HepG2 (cell line): ENCODE measurements around the gene SEPHS2. TPM values are rescaled to one million over a fixed set of nuclear protein-coding genes. Genes with fewer than 3 reads are reported as not detected.

Experiments used
- ATAC-seq: fragments of 200-7000 bp; cut with Tn5 transposase; 3 replicates; pipeline ENCODE4 v1.9.1; 2020; ENCODE audit warnings: mild to moderate bottlenecking, moderate library complexity
- BruUV-seq: library from RNA; stranded (reverse); fragments of 400-500 nt; replicated peaks from 2 replicates; lab custom pipeline; 2021; lab: Mats Ljungman, UMichigan
- CTCF ChIA-PET: fragments of 300-600 bp; formaldehyde crosslinking; extraction: SDS; loops from one replicate; lab custom pipeline; 2021; ENCODE audit warnings: low total read pairs, inconsistent platforms, low intra/inter-chr PET ratio; lab: Yijun Ruan, JAX
- POLR2A ChIA-PET: fragments of 350-600 bp; sonication (Branson Sonifier 250); formaldehyde crosslinking; loops from one replicate; lab custom pipeline; 2020; ENCODE audit warnings: antibody characterized with exemption, inconsistent platforms; lab: Yijun Ruan, JAX
- DNase-seq: peaks from one replicate; pipeline ENCODE4 v3.0.0-alpha.2; 2015; ENCODE audit warnings: low spot score
- FAIRE-seq: peaks from 3 replicates; lab custom pipeline; 2011; peaks lifted over from hg19 to GRCh38; lab: Jason Lieb, UNC
- H2AFZ ChIP-seq: one replicate; pipeline ENCODE4 v1.6.1; 2011; ENCODE audit warnings: low read length, inconsistent platforms
- H3K27ac ChIP-seq: fragments of 300-600 bp; 3 replicates; pipeline ENCODE4 v1.8.0; 2011; ENCODE audit warnings: mixed run types, mild to moderate bottlenecking, mixed read lengths, low read length, inconsistent platforms; ENCODE audit not compliant: insufficient read depth; ENCODE audit errors: extremely low read length
- H3K27me3 ChIP-seq, 2 experiments: fragments of 200-600 bp in 1 of 2; 2 replicates in 1 of 2; 3 replicates in 1 of 2; pipeline versions ENCODE4 v1.6.0 to v1.8.0; 2011; ENCODE audit warnings: low read length in 2 of 2, mild to moderate bottlenecking in 2 of 2, moderate library complexity in 2 of 2, inconsistent platforms in 1 of 2; ENCODE audit not compliant: insufficient read depth in 2 of 2, control insufficient read depth in 1 of 2
- H3K36me3 ChIP-seq, 2 experiments: fragments of 200-600 bp in 1 of 2; replicated peaks in 1 of 2; 2 replicates in 1 of 2; 3 replicates in 1 of 2; pipeline versions ENCODE4 v1.5.1 to v1.8.0; 2011; ENCODE audit warnings: low read length in 2 of 2, inconsistent platforms in 1 of 2; ENCODE audit not compliant: insufficient read depth in 2 of 2, control insufficient read depth in 1 of 2
- H3K4me1 ChIP-seq: 2 replicates; pipeline ENCODE4 v1.5.1; 2012; ENCODE audit warnings: low read length, inconsistent platforms; ENCODE audit not compliant: insufficient read depth
- H3K4me2 ChIP-seq: 2 replicates; pipeline ENCODE4 v1.6.0; 2011; ENCODE audit warnings: low read depth, low read length, inconsistent platforms
- H3K4me3 ChIP-seq, 3 experiments: fragments of 200-600 bp in 1 of 3; sonication (generic), shearing (Covaris generic) in 1 of 3; replicated peaks in 1 of 3; 2 replicates each; pipeline ENCODE4 v1.5.1; 2011 to 2016; ENCODE audit warnings: low read length in 3 of 3, inconsistent platforms in 2 of 3, low read depth in 2 of 3, mild to moderate bottlenecking in 2 of 3, control low read depth in 1 of 3, mixed read lengths in 1 of 3; ENCODE audit not compliant: insufficient read depth in 1 of 3
- H3K79me2 ChIP-seq: one replicate; pipeline ENCODE4 v1.6.1; 2011; ENCODE audit warnings: low read length, inconsistent platforms; ENCODE audit not compliant: insufficient read depth
- H3K9ac ChIP-seq: 2 replicates; pipeline ENCODE4 v1.6.0; 2011; ENCODE audit warnings: mild to moderate bottlenecking, low read depth, low read length, inconsistent platforms; ENCODE audit not compliant: insufficient read depth
- H3K9me3 ChIP-seq: 2 replicates; pipeline ENCODE4 v1.5.1; 2012; ENCODE audit warnings: mild to moderate bottlenecking, low read length
- H4K20me1 ChIP-seq: 2 replicates; pipeline ENCODE4 v1.6.0; 2011; ENCODE audit warnings: inconsistent platforms, mild to moderate bottlenecking, low read length, moderate library complexity; ENCODE audit not compliant: insufficient read depth
- MNT ChIP-seq: fragments of 450-650 bp; IDR thresholded peaks from 2 replicates; pipeline ENCODE4 v1.6.1; 2016
- ZNF512B ChIP-seq: sonication (generic); formaldehyde crosslinking; IDR thresholded peaks from 2 replicates; pipeline ENCODE4 v1.5.1; 2020; ENCODE audit warnings: missing genetic modification reagents, mild to moderate bottlenecking, borderline replicate concordance
- whole genome bisulfite sequencing: methylation state at CpG from one replicate; pipeline ENCODE4 v1.1.6; 2017; ENCODE audit warnings: low lambda C conversion rate; 5-methylcytosine and 5-hydroxymethylcytosine counted together
- in situ Hi-C: cut with HindIII; loops from 2 replicates; pipeline ENCODE4 v1.10.0; 2017; ENCODE audit warnings: low pct_unique_long_range_greater_than_20kb; ENCODE audit not compliant: extremely low pct_ligation_motif_present
- intact Hi-C: fragments of 100-400 bp; cut with micrococcal nuclease; formaldehyde crosslinking; loops from one replicate; pipeline ENCODE4 v1.10.0; 2022; ENCODE audit not compliant: unreplicated experiment
- polyA plus RNA-seq, 8 experiments: library from polyadenylated mRNA; depleted of rRNA in 3 of 8; stranded (reverse) in 7 of 8; unstranded in 1 of 8; fragments of >200 nt; fragmentation: Illumina TruSeq in 4 of 8; extraction: Trizol in 4 of 8; gene quantifications; 2 replicates each; pipeline versions ENCODE4 v1.2.1 to v1.2.3, GENCODE V29; 2011 to 2016; ENCODE audit warnings: low read depth in 4 of 8, missing spikeins in 1 of 8, mixed read lengths in 1 of 8; ENCODE audit not compliant: insufficient read depth in 1 of 8
- total RNA-seq, 5 experiments: library from RNA; depleted of rRNA; stranded (reverse); fragments of >200 nt; fragmentation: Illumina TruSeq; extraction: Trizol; gene quantifications; 2 replicates each; pipeline ENCODE4 v1.2.3, GENCODE V29; 2016; ENCODE audit warnings: low read depth in 1 of 5

SEPHS2 gene
- total and polyA plus RNA-seq, 2 of the 13 experiments (the other 11 are each of a cell fraction or from before 2014, with no cell fraction given): 20.7 to 127 TPM

GRCh38 chr16:30481381-30481780 is 35.7 kb upstream of the SEPHS2 start:
- Histone ChIP-seq H3K79me2 (no peaks in the 10 kb centered on the region), H4K20me1 (no peaks in the 10 kb centered on the region), H3K9me3 (no peaks in the 10 kb centered on the region), H3K36me3 (no peaks in the 10 kb centered on the region), H3K4me3 (no peak overlapping the region), H3K9ac (no peak overlapping the region), H2AFZ (no peak overlapping the region), H3K27ac (no peak overlapping the region), H3K27me3 (peaks cover 0 to 4% of the 10 kb centered on the region in 2 experiments; a peak in 1 of 5 replicates), H3K4me2 (no peak overlapping the region), H3K4me1 (peaks cover 22% of the 10 kb centered on the region)
- intact Hi-C loops (no loop called here), in situ Hi-C loops (no loop called here)
- WGBS: 57% methylated on average over 5 of the region's 5 CpGs
- no peak for FAIRE-seq
- CTCF ChIA-PET: no interaction called here
- TF ChIP-seq MNT (peak; percentile 29; the same call in 1 of the 2 replicates), ZNF512B (CRISPR knock-in tag) (no peak)
- POLR2A ChIA-PET: interaction anchor here (0.7 kb wide), 1 partner anchor 42 kb away, joined by 3 read pairs; no protein-coding TSS in a partner anchor
- no peak for ATAC-seq
- no TSS peak for BruUV-seq
- DNase-seq: no peak
